CD4-positive, alpha-beta T cell (primary cell): ENCODE results near the gene MYOF. TPM values are rescaled to one million over a fixed set of nuclear protein-coding genes. Genes with fewer than 3 reads are reported as not detected.
A peak's percentile ranks its signal among the peaks of the same experiment; 100 is the strongest.

Source experiments
- ATAC-seq: fragments of 200-7000 bp; cut with Tn5 transposase; one replicate; pipeline ENCODE4 v1.10.0; 2022; ENCODE audit warnings: mild to moderate bottlenecking; ENCODE audit not compliant: poor library complexity
- CTCF ChIA-PET: fragments of 350-600 bp; sonication (Branson Sonifier 250); formaldehyde crosslinking; loops from one replicate; lab custom pipeline; 2021; ENCODE audit warnings: antibody characterized with exemption, inconsistent platforms; lab: Charles Lee
- POLR2A ChIA-PET: fragments of 350-600 bp; sonication (Branson Sonifier 250); formaldehyde crosslinking; loops from one replicate; lab custom pipeline; 2021; ENCODE audit warnings: antibody characterized with exemption, inconsistent platforms; lab: Charles Lee
- DNase-seq, 14 experiments: peaks; one replicate each; pipeline ENCODE4 v3.0.0-alpha.2; 2013 to 2020; ENCODE audit warnings: mixed read lengths in 2 of 14
- H3K27ac ChIP-seq, 2 donors: one replicate each; pipeline versions ENCODE4 v1.5.1 to v1.7.0; 2013; ENCODE audit warnings: low read length in 2 of 2, low read depth in 1 of 2, mild to moderate bottlenecking in 1 of 2
- H3K27me3 ChIP-seq, 2 experiments: 1 replicate in 1 of 2; 2 replicates in 1 of 2; pipeline versions ENCODE4 v1.6.1 to v1.7.0; 2013; ENCODE audit warnings: low read length in 2 of 2, control low read depth in 1 of 2, mild to moderate bottlenecking in 1 of 2, moderate library complexity in 1 of 2; ENCODE audit not compliant: insufficient read depth in 2 of 2, control insufficient read depth in 1 of 2
- H3K36me3 ChIP-seq: one replicate; pipeline ENCODE4 v1.6.1; 2013; ENCODE audit warnings: low read length, control low read depth; ENCODE audit not compliant: insufficient read depth
- H3K4me1 ChIP-seq: one replicate; pipeline ENCODE4 v1.6.1; 2013; ENCODE audit warnings: low read length, control low read depth; ENCODE audit not compliant: insufficient read depth
- H3K4me3 ChIP-seq: one replicate; pipeline ENCODE4 v1.5.1; 2013; ENCODE audit warnings: mild to moderate bottlenecking, low read length, moderate library complexity
- H3K9me3 ChIP-seq, 2 experiments: 1 replicate in 1 of 2; 2 replicates in 1 of 2; pipeline versions ENCODE4 v1.6.1 to v1.7.0; 2013; ENCODE audit warnings: low read length in 2 of 2, mild to moderate bottlenecking in 2 of 2, control low read depth in 1 of 2, moderate library complexity in 1 of 2; ENCODE audit not compliant: control insufficient read depth in 1 of 2, insufficient read depth in 1 of 2
- H3K27ac Mint-ChIP-seq: one replicate; pipeline ENCODE4 v1.8.0; 2020; ENCODE audit warnings: mixed read lengths
- H3K27me3 Mint-ChIP-seq: one replicate; pipeline ENCODE4 v1.8.0; 2021; ENCODE audit warnings: mixed read lengths
- H3K36me3 Mint-ChIP-seq: one replicate; pipeline ENCODE4 v1.8.0; 2021; ENCODE audit warnings: low read depth, mixed read lengths
- H3K4me1 Mint-ChIP-seq: one replicate; pipeline ENCODE4 v1.8.0; 2021; ENCODE audit warnings: low read depth, mixed read lengths
- H3K4me3 Mint-ChIP-seq: one replicate; pipeline ENCODE4 v1.8.0; 2020; ENCODE audit warnings: mild to moderate bottlenecking, mixed read lengths
- H3K9me3 Mint-ChIP-seq: one replicate; pipeline ENCODE4 v1.8.0; 2020; ENCODE audit warnings: mixed read lengths
- intact Hi-C, 2 experiments: fragments of 100-400 bp; cut with DNase I in 1 of 2; cut with micrococcal nuclease in 1 of 2; formaldehyde crosslinking; loops; one replicate each; pipeline versions ENCODE4 v1.15.1 to v1.9.0; 2023 to 2025; cut with DNase I, micrococcal nuclease
- total RNA-seq, 174 experiments: library from RNA in 2 of 174; stranded (reverse) in 2 of 174; gene quantifications; one replicate each; pipeline ENCODE4 v1.2.3 and lab custom pipeline; 2021 to 2026
- TF ChIP-seq, protein P1 (sequence below): fragments of 200-600 bp; IDR thresholded peaks from one replicate; pipeline ENCODE4 v1.8.0; 2022; ENCODE audit warnings: antibody characterized with exemption, mild to moderate bottlenecking

MYOF gene
- total RNA-seq, 2 experiments from 2014 or later, result 0.14 to 0.27 TPM

DNA sequence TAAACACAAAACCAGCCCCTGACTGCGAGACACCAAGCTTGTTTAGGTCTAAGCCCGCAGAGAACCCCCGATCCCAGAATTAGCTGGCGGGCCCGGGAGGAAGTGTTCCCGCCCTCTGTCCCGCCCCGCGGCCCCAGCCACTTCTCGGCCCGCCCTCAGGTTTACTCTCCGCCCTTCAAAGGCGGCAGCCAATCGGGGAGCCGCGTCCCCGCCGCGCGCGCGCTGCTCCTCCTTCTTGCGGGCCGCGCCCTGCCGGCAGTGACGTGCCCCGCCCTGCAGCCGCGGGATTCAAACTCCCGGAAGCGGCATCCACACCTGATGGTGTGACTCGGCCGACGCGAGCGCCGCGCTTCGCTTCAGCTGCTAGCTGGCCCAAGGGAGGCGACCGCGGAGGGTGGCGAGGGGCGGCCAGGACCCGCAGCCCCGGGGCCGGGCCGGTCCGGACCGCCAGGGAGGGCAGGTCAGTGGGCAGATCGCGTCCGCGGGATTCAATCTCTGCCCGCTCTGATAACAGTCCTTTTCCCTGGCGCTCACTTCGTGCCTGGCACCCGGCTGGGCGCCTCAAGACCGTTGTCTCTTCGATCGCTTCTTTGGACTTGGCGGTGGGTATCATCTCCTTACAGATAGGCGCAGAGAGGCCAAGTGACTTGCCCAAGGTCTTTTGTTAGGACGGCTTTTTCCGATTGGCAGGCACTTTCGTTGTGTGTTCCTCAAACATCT, 14.3 kb upstream of the MYOF start, which contains the start of gene CEP55:
Gene CEP55, plus strand, starts transcription at position 291 of the 720 bp plus-strand sequence. CDS start 3,440 bp downstream, outside the sequence.
- ATAC-seq (peak; percentile 99), DNase-seq (peak; percentile 89 to 97 (median 94))
- intact Hi-C loops, result loop anchor here (5.0 to 10.0 kb wide), 7 partner anchors 119 to 1572 kb away; partner anchors contain the start of genes BTAF1 (in 1 of the 2), CPEB3 (in 1 of the 2), EXOC6 (in 1 of the 2) and KIF11 (in 1 of the 2)
- H3K4me1 ChIP-seq, result peaks cover 17% of the 10 kb centered on the region
- ChIA-PET CTCF (interaction anchor here (0.6 to 1.6 kb wide), 5 partner anchors 12 to 692 kb away, joined by 3 to 9 read pairs (median 4); partner anchors contain the start of gene MYOF), POLR2A (interaction anchor here (0.7 to 1.6 kb wide), 5 partner anchors 10 to 1772 kb away, joined by 4 to 6 read pairs (median 4); partner anchors contain the start of gene EXOC6)
- H3K27ac ChIP-seq, result no peak within 1 kb of the TSS
- H3K4me3 ChIP-seq, result peak within 1 kb of the TSS; percentile 95
- TF ChIP-seq, protein P1, sequence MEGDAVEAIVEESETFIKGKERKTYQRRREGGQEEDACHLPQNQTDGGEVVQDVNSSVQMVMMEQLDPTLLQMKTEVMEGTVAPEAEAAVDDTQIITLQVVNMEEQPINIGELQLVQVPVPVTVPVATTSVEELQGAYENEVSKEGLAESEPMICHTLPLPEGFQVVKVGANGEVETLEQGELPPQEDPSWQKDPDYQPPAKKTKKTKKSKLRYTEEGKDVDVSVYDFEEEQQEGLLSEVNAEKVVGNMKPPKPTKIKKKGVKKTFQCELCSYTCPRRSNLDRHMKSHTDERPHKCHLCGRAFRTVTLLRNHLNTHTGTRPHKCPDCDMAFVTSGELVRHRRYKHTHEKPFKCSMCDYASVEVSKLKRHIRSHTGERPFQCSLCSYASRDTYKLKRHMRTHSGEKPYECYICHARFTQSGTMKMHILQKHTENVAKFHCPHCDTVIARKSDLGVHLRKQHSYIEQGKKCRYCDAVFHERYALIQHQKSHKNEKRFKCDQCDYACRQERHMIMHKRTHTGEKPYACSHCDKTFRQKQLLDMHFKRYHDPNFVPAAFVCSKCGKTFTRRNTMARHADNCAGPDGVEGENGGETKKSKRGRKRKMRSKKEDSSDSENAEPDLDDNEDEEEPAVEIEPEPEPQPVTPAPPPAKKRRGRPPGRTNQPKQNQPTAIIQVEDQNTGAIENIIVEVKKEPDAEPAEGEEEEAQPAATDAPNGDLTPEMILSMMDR, result no peak
- no peaks in the 10 kb centered on the region for H3K27me3 ChIP-seq
- Mint-ChIP-seq H3K4me3 (peak within 1 kb of the TSS; percentile 95), H3K36me3 (peaks cover 5% of the 10 kb centered on the region), H3K4me1 (peaks cover 4% of the 10 kb centered on the region), H3K27me3 (peaks cover 5% of the 10 kb centered on the region), H3K27ac (peak within 1 kb of the TSS; percentile 46), H3K9me3 (no peaks in the 10 kb centered on the region)
- H3K9me3 ChIP-seq, result no peaks in the 10 kb centered on the region
- no peaks in the 10 kb centered on the region for H3K36me3 ChIP-seq

DNA sequence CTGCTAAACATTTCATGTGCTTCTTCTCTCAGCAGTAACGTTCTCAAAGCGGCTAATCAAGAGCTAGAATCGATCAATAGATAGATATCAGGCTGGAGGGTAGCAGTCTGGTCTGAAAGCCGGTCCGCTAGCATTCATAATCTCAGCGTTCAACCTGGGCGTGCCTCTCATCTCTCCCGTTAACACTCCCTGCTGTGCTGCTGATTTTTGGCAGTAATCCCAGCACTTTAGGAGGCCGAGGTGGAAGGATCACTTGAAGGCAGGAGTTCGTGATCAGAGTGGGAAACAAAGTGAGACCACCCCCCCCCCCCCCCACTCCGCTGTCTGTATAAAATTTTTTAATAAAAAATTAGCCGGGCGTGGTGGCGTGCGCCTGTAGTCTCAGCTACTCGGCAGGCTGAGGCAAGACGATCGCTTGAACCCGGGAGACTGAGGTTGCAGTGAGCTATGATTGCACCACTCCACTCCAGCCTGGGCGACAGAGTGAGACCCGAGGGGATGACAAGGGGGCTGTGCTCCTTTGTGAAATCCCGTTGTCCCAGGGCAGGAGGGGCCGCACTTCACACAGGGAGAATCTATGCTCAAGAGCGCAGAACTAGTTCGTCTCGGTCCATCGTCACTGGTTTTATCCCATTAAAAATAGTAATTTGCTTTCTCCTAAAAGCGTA, 13.7 kb upstream of the MYOF start:
- Mint-ChIP-seq H3K4me1 (peaks cover 4% of the 10 kb centered on the region), H3K9me3 (no peaks in the 10 kb centered on the region), H3K27ac (peak overlapping the region; percentile 46), H3K36me3 (peaks cover 5% of the 10 kb centered on the region), H3K27me3 (peaks cover 5% of the 10 kb centered on the region), H3K4me3 (peak overlapping the region; percentile 95)
- Histone ChIP-seq H3K4me1 (peaks cover 17% of the 10 kb centered on the region), H3K27ac (no peak overlapping the region), H3K27me3 (no peaks in the 10 kb centered on the region), H3K9me3 (no peaks in the 10 kb centered on the region), H3K4me3 (peak overlapping the region; percentile 95), H3K36me3 (no peaks in the 10 kb centered on the region)
- TF ChIP-seq, protein P1, result no peak
- ChIA-PET CTCF (interaction anchor here (0.6 to 1.6 kb wide), 5 partner anchors 13 to 692 kb away, joined by 3 to 9 read pairs (median 4); partner anchors contain the start of gene MYOF), POLR2A (interaction anchor here (0.7 to 1.6 kb wide), 5 partner anchors 11 to 1772 kb away, joined by 4 to 6 read pairs (median 4); partner anchors contain the start of gene EXOC6)
- intact Hi-C loops, result loop anchor here (5.0 to 10.0 kb wide), 7 partner anchors 118 to 1571 kb away; partner anchors contain the start of genes BTAF1 (in 1 of the 2), CPEB3 (in 1 of the 2), EXOC6 (in 1 of the 2) and KIF11 (in 1 of the 2)
- DNase-seq, result peak in 6 of 14 experiments; percentile 6 to 29 (median 19)
- ATAC-seq, result peak; percentile 18

DNA sequence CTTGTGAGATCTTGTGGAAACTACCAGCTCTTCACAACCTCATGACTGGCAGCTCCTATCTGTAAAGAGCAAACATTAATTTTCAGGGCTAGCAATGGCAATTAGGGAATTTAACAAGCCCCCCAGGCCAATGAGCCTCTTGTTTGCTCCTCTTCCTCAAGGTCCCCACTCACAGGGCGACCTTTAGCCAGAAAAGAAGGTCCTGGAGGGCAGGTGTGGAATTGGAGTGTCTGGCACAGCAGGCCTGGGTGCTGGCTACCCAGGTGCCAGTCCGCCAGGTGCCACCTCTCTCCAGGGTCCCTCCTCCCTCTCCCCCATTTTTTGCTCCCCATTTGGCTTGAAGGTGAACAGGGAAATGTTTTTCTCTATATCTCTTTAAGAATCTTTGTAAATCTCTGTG, 12.4 kb upstream of the MYOF start:
- no peak overlapping the region for H3K4me3 ChIP-seq
- H3K36me3 ChIP-seq, result no peaks in the 10 kb centered on the region
- no peak for DNase-seq
- TF ChIP-seq, protein P1, result no peak
- peak overlapping the region; percentile 25 for H3K4me3 Mint-ChIP-seq
- ChIA-PET POLR2A (no interaction called here), CTCF (no interaction called here)
- no peaks in the 10 kb centered on the region for H3K9me3 Mint-ChIP-seq
- H3K9me3 ChIP-seq, result no peaks in the 10 kb centered on the region
- H3K27ac ChIP-seq, result no peak overlapping the region
- intact Hi-C loops, result loop anchor here in 1 of 2 experiments (10.0 kb wide), 3 partner anchors 900 to 1570 kb away; partner anchors contain the start of genes BTAF1, CPEB3, KIF11 and MARCHF5
- H3K4me1 ChIP-seq, result peaks cover 17% of the 10 kb centered on the region
- no peak for ATAC-seq
- H3K27ac Mint-ChIP-seq, result no peak overlapping the region
- H3K27me3 Mint-ChIP-seq, result peaks cover 5% of the 10 kb centered on the region
- H3K27me3 ChIP-seq, result no peaks in the 10 kb centered on the region
- peaks cover 4% of the 10 kb centered on the region for H3K4me1 Mint-ChIP-seq
- peaks cover 5% of the 10 kb centered on the region for H3K36me3 Mint-ChIP-seq
